Stomach (tissue), 4 donors: ENCODE results near the gene ROBO1.

Experiments
- CTCF ChIP-seq, 7 experiments: fragments of 450-650 bp in 4 of 7; fragments of 200-600 bp in 3 of 7; sonication (generic) in 3 of 7; IDR thresholded peaks; one replicate each; pipeline ENCODE4 v1.5.1; 2016 to 2019; ENCODE audit warnings: antibody characterized with exemption in 7 of 7, control low read depth in 2 of 7, mild to moderate bottlenecking in 1 of 7
- POLR2A ChIP-seq, 4 donors: fragments of 450-650 bp; IDR thresholded peaks; one replicate each; pipeline ENCODE4 v1.6.1; 2016; ENCODE audit warnings: antibody characterized with exemption in 4 of 4, control low read depth in 2 of 4, mild to moderate bottlenecking in 1 of 4, moderate library complexity in 1 of 4
- POLR2AphosphoS5 ChIP-seq, 3 donors: sonication (generic); formaldehyde crosslinking; IDR thresholded peaks; one replicate each; pipeline ENCODE4 v1.6.1; 2016; ENCODE audit warnings: antibody characterized with exemption in 3 of 3

GRCh38 chr3:79200456-79200855, 567.3 kb downstream of the ROBO1 start:
- no peak for TF ChIP-seq CTCF (IDR thresholded peaks at IDR 0.05)
- TF ChIP-seq POLR2AphosphoS5 (IDR thresholded peaks at IDR 0.05), result no peak
- TF ChIP-seq POLR2A (IDR thresholded peaks at IDR 0.05), result no peak
